H1 (cell line): ENCODE data around the gene TRABD2B. TPM values are rescaled to one million over a fixed set of nuclear protein-coding genes. Genes with fewer than 3 reads are reported as not detected.

Source experiments
- BACH1 ChIP-seq: IDR thresholded peaks from 2 replicates; pipeline ENCODE4 v1.6.1; 2012; ENCODE audit warnings: low read length, improper control_type of control experiment
- BCL11A ChIP-seq, 2 experiments: IDR thresholded peaks; one replicate each; pipeline ENCODE4 v1.6.1; 2011; ENCODE audit warnings: low read depth in 2 of 2, low read length in 2 of 2, mild to moderate bottlenecking in 2 of 2
- CHD1 ChIP-seq: IDR thresholded peaks from 2 replicates; pipeline ENCODE4 v1.6.1; 2012; ENCODE audit warnings: low read depth, low read length, improper control_type of control experiment
- CHD2 ChIP-seq: IDR thresholded peaks from 2 replicates; pipeline ENCODE4 v1.6.1; 2012; ENCODE audit warnings: low read length, improper control_type of control experiment
- EP300 ChIP-seq, 2 experiments: IDR thresholded peaks; 1 replicate in 1 of 2; 2 replicates in 1 of 2; pipeline ENCODE4 v1.6.1; 2011 to 2012; ENCODE audit warnings: low read depth in 2 of 2, low read length in 2 of 2, mild to moderate bottlenecking in 2 of 2, borderline replicate concordance in 1 of 2, inconsistent platforms in 1 of 2, moderate library complexity in 1 of 2
- GTF2F1 ChIP-seq: IDR thresholded peaks from 2 replicates; pipeline ENCODE4 v1.6.1; 2012; ENCODE audit warnings: low read depth, low read length, improper control_type of control experiment, borderline replicate concordance
- SP1 ChIP-seq: IDR thresholded peaks from 2 replicates; pipeline ENCODE4 v1.6.1; 2011; ENCODE audit warnings: low read depth, low read length
- polyA plus RNA-seq, 7 experiments: library from polyadenylated mRNA; depleted of rRNA in 3 of 7; stranded (reverse) in 5 of 7; unstranded in 2 of 7; fragments of >200 nt in 5 of 7; fragments of 200-250 nt in 2 of 7; gene quantifications; 1 replicate in 5 of 7; 2 replicates in 1 of 7; 4 replicates in 1 of 7; pipeline versions ENCODE4 v1.2.1 to v1.2.3, GENCODE V29; 2011 to 2013; ENCODE audit warnings: missing spikeins in 2 of 7, mixed read lengths in 2 of 7
- total RNA-seq: library from RNA; stranded (reverse); fragmentation: NEBNext Ultra II Directional; extraction: Animal tissue kit (Norgen Biotek cat#: 25700); gene quantifications from 2 replicates; pipeline ENCODE4 v1.2.1, GENCODE V29; 2021
- TF ChIP-seq, protein P1 (sequence below), 3 experiments: IDR thresholded peaks; 1 replicate in 2 of 3; 2 replicates in 1 of 3; pipeline versions ENCODE4 v1.5.1 to v1.6.1; 2011; ENCODE audit warnings: low read length in 3 of 3, mild to moderate bottlenecking in 3 of 3, inconsistent platforms in 2 of 3, low read depth in 1 of 3, moderate library complexity in 1 of 3; ENCODE audit not compliant: insufficient read depth in 1 of 3; ENCODE audit errors: control extremely low read depth in 1 of 3

TRABD2B gene
- total and polyA plus RNA-seq, 2 of the 8 experiments (the other 6 are each of a cell fraction or from before 2014, with no cell fraction given): 0.95 to 3.4 TPM

DNA sequence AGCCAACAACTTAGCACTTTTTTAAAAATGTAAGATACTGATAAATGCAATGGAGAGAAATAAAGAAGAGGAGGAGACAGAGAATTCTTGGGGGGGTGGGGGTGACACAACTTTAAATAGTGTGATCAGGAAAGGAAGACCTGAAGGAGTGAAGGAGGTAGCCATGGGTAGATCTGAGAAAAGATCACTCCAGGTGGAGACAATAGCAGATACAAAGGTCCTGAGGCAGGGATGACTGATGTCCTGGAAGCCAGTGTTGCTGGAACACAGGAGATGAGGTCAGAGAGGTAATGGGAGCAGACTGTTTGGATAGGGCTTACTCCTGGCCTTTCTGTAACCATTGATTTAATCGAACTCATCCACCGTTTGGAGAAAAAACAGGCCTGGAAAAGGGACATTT lies 24.6 kb upstream of the TRABD2B start (continued):
- TF ChIP-seq, protein P1, sequence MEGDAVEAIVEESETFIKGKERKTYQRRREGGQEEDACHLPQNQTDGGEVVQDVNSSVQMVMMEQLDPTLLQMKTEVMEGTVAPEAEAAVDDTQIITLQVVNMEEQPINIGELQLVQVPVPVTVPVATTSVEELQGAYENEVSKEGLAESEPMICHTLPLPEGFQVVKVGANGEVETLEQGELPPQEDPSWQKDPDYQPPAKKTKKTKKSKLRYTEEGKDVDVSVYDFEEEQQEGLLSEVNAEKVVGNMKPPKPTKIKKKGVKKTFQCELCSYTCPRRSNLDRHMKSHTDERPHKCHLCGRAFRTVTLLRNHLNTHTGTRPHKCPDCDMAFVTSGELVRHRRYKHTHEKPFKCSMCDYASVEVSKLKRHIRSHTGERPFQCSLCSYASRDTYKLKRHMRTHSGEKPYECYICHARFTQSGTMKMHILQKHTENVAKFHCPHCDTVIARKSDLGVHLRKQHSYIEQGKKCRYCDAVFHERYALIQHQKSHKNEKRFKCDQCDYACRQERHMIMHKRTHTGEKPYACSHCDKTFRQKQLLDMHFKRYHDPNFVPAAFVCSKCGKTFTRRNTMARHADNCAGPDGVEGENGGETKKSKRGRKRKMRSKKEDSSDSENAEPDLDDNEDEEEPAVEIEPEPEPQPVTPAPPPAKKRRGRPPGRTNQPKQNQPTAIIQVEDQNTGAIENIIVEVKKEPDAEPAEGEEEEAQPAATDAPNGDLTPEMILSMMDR (IDR thresholded peaks at IDR 0.05; ENCODE audit: control extremely low read depth in 1 of 3, insufficient read depth in 1 of 3, low read depth in 1 of 3, low read length in 3 of 3): no peak
- TF ChIP-seq CHD2: no peak
- TF ChIP-seq SP1: no peak
- no peak for TF ChIP-seq GTF2F1
- TF ChIP-seq BCL11A (IDR thresholded peaks at IDR 0.05; ENCODE audit: low read depth in 2 of 2, low read length in 2 of 2): no peak
- no peak for TF ChIP-seq CHD1
- TF ChIP-seq BACH1: no peak
- TF ChIP-seq EP300 (IDR thresholded peaks at IDR 0.05; ENCODE audit: borderline replicate concordance in 1 of 2, low read depth in 2 of 2, low read length in 2 of 2): no peak
